Gastroesophageal sphincter (tissue), 3 donors: ENCODE measurements around the gene GSTT4.

Experiments
- POLR2A ChIP-seq, 2 donors: fragments of 450-650 bp; IDR thresholded peaks; one replicate each; pipeline ENCODE4 v1.6.1; 2017; ENCODE audit warnings: antibody characterized with exemption in 2 of 2, mild to moderate bottlenecking in 2 of 2, moderate library complexity in 1 of 2
- TF ChIP-seq, protein P1 (sequence below), 4 experiments: fragments of 200-600 bp in 2 of 4; fragments of 450-650 bp in 2 of 4; sonication (generic) in 1 of 4; IDR thresholded peaks; one replicate each; pipeline ENCODE4 v1.5.1; 2017 to 2019; ENCODE audit warnings: antibody characterized with exemption in 4 of 4, mild to moderate bottlenecking in 2 of 4, moderate library complexity in 2 of 4

DNA sequence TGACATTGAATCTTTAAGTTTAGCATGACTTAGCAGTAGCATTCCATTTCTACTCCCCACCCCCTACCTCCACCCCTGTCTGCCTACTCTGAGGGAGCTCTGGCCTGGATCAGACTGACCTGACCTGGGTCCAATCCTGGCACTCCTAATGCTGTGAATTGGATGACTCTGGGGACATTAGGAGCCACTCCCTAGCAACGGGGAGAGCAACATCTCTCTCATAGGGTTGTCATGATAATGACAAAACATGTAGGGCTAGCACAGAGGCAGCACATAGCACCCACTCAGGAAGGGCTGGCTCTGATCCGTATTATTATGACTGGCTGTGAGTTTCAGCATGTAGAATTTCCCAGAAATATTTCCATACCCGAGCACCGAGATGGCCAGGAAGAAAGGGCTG lies 46.3 kb upstream of the GSTT4 start:
- TF ChIP-seq, protein P1, sequence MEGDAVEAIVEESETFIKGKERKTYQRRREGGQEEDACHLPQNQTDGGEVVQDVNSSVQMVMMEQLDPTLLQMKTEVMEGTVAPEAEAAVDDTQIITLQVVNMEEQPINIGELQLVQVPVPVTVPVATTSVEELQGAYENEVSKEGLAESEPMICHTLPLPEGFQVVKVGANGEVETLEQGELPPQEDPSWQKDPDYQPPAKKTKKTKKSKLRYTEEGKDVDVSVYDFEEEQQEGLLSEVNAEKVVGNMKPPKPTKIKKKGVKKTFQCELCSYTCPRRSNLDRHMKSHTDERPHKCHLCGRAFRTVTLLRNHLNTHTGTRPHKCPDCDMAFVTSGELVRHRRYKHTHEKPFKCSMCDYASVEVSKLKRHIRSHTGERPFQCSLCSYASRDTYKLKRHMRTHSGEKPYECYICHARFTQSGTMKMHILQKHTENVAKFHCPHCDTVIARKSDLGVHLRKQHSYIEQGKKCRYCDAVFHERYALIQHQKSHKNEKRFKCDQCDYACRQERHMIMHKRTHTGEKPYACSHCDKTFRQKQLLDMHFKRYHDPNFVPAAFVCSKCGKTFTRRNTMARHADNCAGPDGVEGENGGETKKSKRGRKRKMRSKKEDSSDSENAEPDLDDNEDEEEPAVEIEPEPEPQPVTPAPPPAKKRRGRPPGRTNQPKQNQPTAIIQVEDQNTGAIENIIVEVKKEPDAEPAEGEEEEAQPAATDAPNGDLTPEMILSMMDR (IDR thresholded peaks at IDR 0.05), result no peak
- TF ChIP-seq POLR2A (IDR thresholded peaks at IDR 0.05), result no peak
